Sigmoid colon (tissue), 7 donors: ENCODE measurements around the gene MPPE1. TPM values are rescaled to one million over a fixed set of nuclear protein-coding genes. Genes with fewer than 3 reads are reported as not detected.

Experiments used
- DNase-seq: peaks from one replicate; pipeline ENCODE4 v3.0.0-alpha.2; 2019
- H3K27ac ChIP-seq, 4 donors: fragments of 200-600 bp; sonication (generic); one replicate each; pipeline ENCODE4 v1.5.1; 2016 to 2019; ENCODE audit warnings: mild to moderate bottlenecking in 1 of 4
- H3K27me3 ChIP-seq, 3 donors: fragments of 200-600 bp; sonication (generic); one replicate each; pipeline ENCODE4 v1.5.1; 2019; ENCODE audit warnings: mild to moderate bottlenecking in 1 of 3
- H3K36me3 ChIP-seq, 4 donors: fragments of 200-600 bp; sonication (generic); one replicate each; pipeline ENCODE4 v1.5.1; 2016 to 2019
- H3K4me1 ChIP-seq, 4 donors: fragments of 200-600 bp; sonication (generic); one replicate each; pipeline ENCODE4 v1.5.1; 2017 to 2019
- H3K4me3 ChIP-seq, 4 donors: fragments of 200-600 bp; sonication (generic); one replicate each; pipeline ENCODE4 v1.5.1; 2017 to 2019; ENCODE audit warnings: mild to moderate bottlenecking in 2 of 4, moderate library complexity in 1 of 4
- H3K9me3 ChIP-seq, 4 donors: fragments of 200-600 bp in 3 of 4; sonication (generic) in 3 of 4; one replicate each; pipeline versions ENCODE4 v1.5.1 to v1.6.1; 2013 to 2019
- CTCF ChIP-seq, 4 experiments: fragments of 450-650 bp in 3 of 4; fragments of 200-600 bp in 1 of 4; IDR thresholded peaks; one replicate each; pipeline ENCODE4 v1.5.1; 2016 to 2019; ENCODE audit warnings: antibody characterized with exemption in 4 of 4, mild to moderate bottlenecking in 3 of 4, moderate library complexity in 2 of 4
- EP300 ChIP-seq, 4 donors: sonication (generic); formaldehyde crosslinking; IDR thresholded peaks; one replicate each; pipeline ENCODE4 v1.6.1; 2017; ENCODE audit warnings: antibody characterized with exemption in 4 of 4
- POLR2A ChIP-seq, 2 donors: fragments of 450-650 bp; IDR thresholded peaks; one replicate each; pipeline ENCODE4 v1.6.1; 2016; ENCODE audit warnings: antibody characterized with exemption in 2 of 2, mild to moderate bottlenecking in 2 of 2, moderate library complexity in 2 of 2
- POLR2AphosphoS5 ChIP-seq, 4 donors: sonication (generic); formaldehyde crosslinking; IDR thresholded peaks; one replicate each; pipeline ENCODE4 v1.6.1; 2017; ENCODE audit warnings: antibody characterized with exemption in 4 of 4
- WGBS, 2 donors: extraction: QIAGEN DNeasy Blood & Tissue Kit; methylation state at CpG; one replicate each; pipeline ENCODE4 v1.1.7; 2013; 5-methylcytosine and 5-hydroxymethylcytosine counted together
- intact Hi-C: fragments of 100-400 bp; cut with DNase I; formaldehyde crosslinking; loops from one replicate; pipeline ENCODE4 v1.15.1; 2023
- polyA plus RNA-seq, 3 donors: library from polyadenylated mRNA; stranded (reverse); fragments of 200-250 nt; gene quantifications; one replicate each; pipeline ENCODE4 v1.2.3, GENCODE V29; 2013
- total RNA-seq, 4 donors: library from RNA; depleted of rRNA; stranded (reverse); fragments of >200 nt; gene quantifications; one replicate each; pipeline ENCODE4 v1.1.0, GENCODE V29; 2016
- donor health status: healthy with polysubstance abuse.
- donor health status: Bipolar disorder and iron deficiency.
- donor health status: healthy.

The MPPE1 gene
- total and polyA plus RNA-seq, 7 donors: 16.4 to 34.6 (median 23.5) TPM

- Histone ChIP-seq H3K4me3 (no peak overlapping the region), H3K4me1 (no peaks in the 10 kb centered on the region), H3K27me3 (no peaks in the 10 kb centered on the region), H3K36me3 (peaks cover 0 to 6% (median 0%) of the 10 kb centered on the region in 4 donors), H3K27ac (no peak overlapping the region), H3K9me3 (no peaks in the 10 kb centered on the region)
- TF ChIP-seq CTCF (IDR thresholded peaks at IDR 0.05) (no peak), EP300 (IDR thresholded peaks at IDR 0.05) (no peak), POLR2A (IDR thresholded peaks at IDR 0.05) (no peak), POLR2AphosphoS5 (IDR thresholded peaks at IDR 0.05) (no peak)
- no peak for DNase-seq
- WGBS, 2 donors: 73 to 82% methylated on average over 2 of the region's 2 CpGs
- intact Hi-C loops: no loop called here
These were observed 43.6 kb downstream of the MPPE1 start for GRCh38 chr18:11864471-11864870.

- Histone ChIP-seq H3K27me3 (no peaks in the 10 kb centered on the region), H3K4me1 (peaks cover 0 to 7% (median 6%) of the 10 kb centered on the region in 4 donors), H3K9me3 (no peaks in the 10 kb centered on the region), H3K4me3 (no peak overlapping the region), H3K36me3 (no peaks in the 10 kb centered on the region), H3K27ac (no peak overlapping the region)
- DNase-seq: no peak
- 81 to 82% methylated on average over 6 of the region's 6 CpGs for WGBS, 2 donors
- TF ChIP-seq CTCF (IDR thresholded peaks at IDR 0.05) (no peak), POLR2A (IDR thresholded peaks at IDR 0.05) (no peak), EP300 (IDR thresholded peaks at IDR 0.05) (no peak), POLR2AphosphoS5 (IDR thresholded peaks at IDR 0.05) (no peak)
- intact Hi-C loops: no loop called here
These were observed 45.5 kb downstream of the MPPE1 start for GRCh38 chr18:11862468-11863137.

- 89 to 91% methylated on average over 20 of the region's 20 CpGs for WGBS, 2 donors
- no peaks in the 10 kb centered on the region for H3K27me3 ChIP-seq
- H3K27ac ChIP-seq: no peak overlapping the region
- H3K4me1 ChIP-seq: peaks cover 0 to 15% (median 14%) of the 10 kb centered on the region in 4 donors
- no peak for TF ChIP-seq POLR2A (IDR thresholded peaks at IDR 0.05)
- DNase-seq: no peak
- no peaks in the 10 kb centered on the region for H3K9me3 ChIP-seq
- intact Hi-C loops: no loop called here
- no peak overlapping the region for H3K4me3 ChIP-seq
- no peaks in the 10 kb centered on the region for H3K36me3 ChIP-seq
These were observed 46.4 kb downstream of the MPPE1 start for GRCh38 chr18:11861583-11862288.

GRCh38 chr18:11860594-11861450 lies 47.3 kb downstream of the MPPE1 start:
- intact Hi-C loops: no loop called here
- peaks cover 0 to 20% (median 19%) of the 10 kb centered on the region in 4 donors for H3K4me1 ChIP-seq
- H3K27me3 ChIP-seq: no peaks in the 10 kb centered on the region
- TF ChIP-seq EP300 (IDR thresholded peaks at IDR 0.05): no peak
- no peak for TF ChIP-seq POLR2A (IDR thresholded peaks at IDR 0.05)
- TF ChIP-seq CTCF (IDR thresholded peaks at IDR 0.05): no peak
- TF ChIP-seq POLR2AphosphoS5 (IDR thresholded peaks at IDR 0.05): no peak
- no peaks in the 10 kb centered on the region for H3K9me3 ChIP-seq
- H3K27ac ChIP-seq: no peak overlapping the region
- H3K36me3 ChIP-seq: no peaks in the 10 kb centered on the region
- no peak for DNase-seq
- 85 to 89% methylated on average over 17 of the region's 17 CpGs for WGBS, 2 donors
- no peak overlapping the region for H3K4me3 ChIP-seq
